KMS-11 (cell line): ENCODE data around the gene GNA12.

Source experiments
- H2AFZ ChIP-seq: fragments of 200-600 bp; sonication (generic); 2 replicates; pipeline ENCODE4 v1.6.1; 2016; ENCODE audit warnings: antibody characterized with exemption, mixed run types, low read depth
- H3K27ac ChIP-seq: fragments of 200-600 bp; sonication (generic); 2 replicates; pipeline ENCODE4 v1.6.1; 2016; ENCODE audit warnings: mild to moderate bottlenecking, mixed run types
- H3K27me3 ChIP-seq: fragments of 200-600 bp; sonication (generic); 2 replicates; pipeline ENCODE4 v1.6.1; 2017; ENCODE audit warnings: mild to moderate bottlenecking, low read depth, mixed run types, moderate library complexity; ENCODE audit not compliant: insufficient read depth
- H3K36me3 ChIP-seq: fragments of 200-600 bp; sonication (generic); 2 replicates; pipeline ENCODE4 v1.6.1; 2017; ENCODE audit warnings: mild to moderate bottlenecking, mixed run types; ENCODE audit not compliant: insufficient read depth
- H3K4me1 ChIP-seq: fragments of 200-600 bp; sonication (generic); 2 replicates; pipeline ENCODE4 v1.6.1; 2016; ENCODE audit warnings: mild to moderate bottlenecking, low read depth, mixed run types; ENCODE audit not compliant: poor library complexity, severe bottlenecking
- H3K4me2 ChIP-seq: fragments of 200-600 bp; sonication (generic); 2 replicates; pipeline ENCODE4 v1.7.0; 2016; ENCODE audit warnings: mild to moderate bottlenecking, mixed run types
- H3K4me3 ChIP-seq: fragments of 200-600 bp; sonication (generic); IDR thresholded peaks from 2 replicates; pipeline ENCODE4 v1.6.1; 2017; ENCODE audit warnings: low read depth, low read length, mixed read lengths; ENCODE audit not compliant: insufficient read depth
- H3K79me2 ChIP-seq: fragments of 200-600 bp; sonication (generic); 2 replicates; pipeline ENCODE4 v1.6.1; 2016; ENCODE audit warnings: low read depth, mixed run types; ENCODE audit not compliant: insufficient read depth
- H3K9ac ChIP-seq: fragments of 200-600 bp; sonication (generic); 2 replicates; pipeline ENCODE4 v1.6.1; 2016; ENCODE audit warnings: mild to moderate bottlenecking, mixed run types
- H4K20me1 ChIP-seq: fragments of 200-600 bp; sonication (generic); 2 replicates; pipeline ENCODE4 v1.6.1; 2016; ENCODE audit warnings: mild to moderate bottlenecking, mixed run types; ENCODE audit not compliant: insufficient read depth
- CTCF ChIP-seq: fragments of 200-600 bp; sonication (generic); conservative IDR thresholded peaks from 2 replicates; pipeline ENCODE4 v1.6.1; 2017; ENCODE audit warnings: low read depth, mild to moderate bottlenecking, antibody characterized with exemption, low read length, moderate library complexity, mixed read lengths

GNA12 gene

GRCh38 chr7:2782121-2782520 lies 62.0 kb downstream of the GNA12 start:
- H3K27ac ChIP-seq, result no peak overlapping the region
- H3K4me2 ChIP-seq, result no peak overlapping the region
- H3K36me3 ChIP-seq, result no peaks in the 10 kb centered on the region
- no peaks in the 10 kb centered on the region for H3K27me3 ChIP-seq
- H4K20me1 ChIP-seq, result 0 out of 2 replicates have a peak, but pooled peaks cover 2% of the 10 kb centered on the region
- TF ChIP-seq CTCF, result no peak
- no peak overlapping the region for H3K9ac ChIP-seq
- H3K4me3 ChIP-seq, result no peak overlapping the region
- no peaks in the 10 kb centered on the region; the same call in 1 of the 2 replicates for H3K79me2 ChIP-seq
- no peak overlapping the region for H2AFZ ChIP-seq
- no peaks in the 10 kb centered on the region for H3K4me1 ChIP-seq

GRCh38 chr7:2781636-2782035 lies 62.5 kb downstream of the GNA12 start:
- no peaks in the 10 kb centered on the region; the same call in 1 of the 2 replicates for H3K79me2 ChIP-seq
- H3K4me1 ChIP-seq, result no peaks in the 10 kb centered on the region
- H3K27me3 ChIP-seq, result no peaks in the 10 kb centered on the region
- H3K4me3 ChIP-seq, result no peak overlapping the region
- H4K20me1 ChIP-seq, result 0 out of 2 replicates have a peak, but pooled peaks cover 2% of the 10 kb centered on the region
- H2AFZ ChIP-seq, result no peak overlapping the region
- no peak overlapping the region for H3K4me2 ChIP-seq
- no peak overlapping the region for H3K9ac ChIP-seq
- no peak overlapping the region for H3K27ac ChIP-seq
- no peaks in the 10 kb centered on the region for H3K36me3 ChIP-seq
- no peak for TF ChIP-seq CTCF

- Histone ChIP-seq H3K9ac (no peak overlapping the region), H4K20me1 (no peaks in the 10 kb centered on the region), H3K27ac (no peak overlapping the region), H2AFZ (no peak overlapping the region), H3K4me1 (peaks cover 3% of the 10 kb centered on the region), H3K4me2 (no peak overlapping the region), H3K4me3 (no peak overlapping the region), H3K79me2 (no peaks in the 10 kb centered on the region), H3K27me3 (no peaks in the 10 kb centered on the region), H3K36me3 (no peaks in the 10 kb centered on the region)
- TF ChIP-seq CTCF, result no peak
These were observed 65.1 kb downstream of the GNA12 start for GRCh38 chr7:2779051-2779450.

- Histone ChIP-seq H3K4me1 (peaks cover 13% of the 10 kb centered on the region), H3K27me3 (no peaks in the 10 kb centered on the region), H3K9ac (no peak overlapping the region), H3K79me2 (no peaks in the 10 kb centered on the region), H3K27ac (no peak overlapping the region), H3K4me2 (no peak overlapping the region), H4K20me1 (no peaks in the 10 kb centered on the region), H3K36me3 (no peaks in the 10 kb centered on the region), H2AFZ (no peak overlapping the region), H3K4me3 (no peak overlapping the region)
- no peak for TF ChIP-seq CTCF
These were observed 66.1 kb downstream of the GNA12 start for GRCh38 chr7:2777898-2778535.
